Gastrocnemius medialis (tissue), 4 donors: ENCODE measurements around the gene RNF19B. TPM values are rescaled to one million over a fixed set of nuclear protein-coding genes. Genes with fewer than 3 reads are reported as not detected.

Source experiments
- ATAC-seq, 2 donors: fragments of 150-250 bp; one replicate each; pipeline ENCODE4 v1.9.1; 2016
- DNase-seq, 2 donors: peaks; one replicate each; pipeline ENCODE4 v3.0.0-alpha.2; 2019
- H3K27ac ChIP-seq, 4 donors: fragments of 200-600 bp; sonication (generic); 1 replicate in 1 of 4; 2 replicates in 3 of 4; pipeline ENCODE4 v1.5.1; 2016 to 2018; ENCODE audit warnings: mild to moderate bottlenecking in 2 of 4, moderate library complexity in 1 of 4
- H3K27me3 ChIP-seq, 3 donors: fragments of 200-600 bp; sonication (generic) in 2 of 3; 1 replicate in 1 of 3; 2 replicates in 2 of 3; pipeline versions ENCODE4 v1.5.1 to v1.6.0; 2016 to 2019; ENCODE audit warnings: mild to moderate bottlenecking in 1 of 3, moderate library complexity in 1 of 3
- H3K36me3 ChIP-seq, 2 donors: fragments of 200-600 bp; sonication (generic) in 1 of 2; one replicate each; pipeline ENCODE4 v1.5.1; 2017 to 2018
- H3K4me1 ChIP-seq, 2 donors: fragments of 200-600 bp; sonication (generic) in 1 of 2; one replicate each; pipeline ENCODE4 v1.5.1; 2016 to 2017; ENCODE audit warnings: mild to moderate bottlenecking in 2 of 2
- H3K4me3 ChIP-seq, 4 donors: fragments of 200-600 bp; sonication (generic) in 3 of 4; 1 replicate in 1 of 4; 2 replicates in 3 of 4; pipeline ENCODE4 v1.5.1; 2016 to 2019; ENCODE audit warnings: mild to moderate bottlenecking in 2 of 4
- H3K9me3 ChIP-seq, 3 donors: fragments of 200-600 bp; sonication (generic) in 2 of 3; 1 replicate in 1 of 3; 2 replicates in 2 of 3; pipeline ENCODE4 v1.5.1; 2016 to 2019
- POLR2A ChIP-seq, 2 donors: fragments of 450-650 bp; IDR thresholded peaks; one replicate each; pipeline ENCODE4 v1.6.1; 2017; ENCODE audit warnings: antibody characterized with exemption in 2 of 2, mild to moderate bottlenecking in 2 of 2, moderate library complexity in 2 of 2
- in situ Hi-C, 4 donors: fragments of 200-750 bp; cut with MboI; loops; one replicate each; pipeline versions ENCODE4 v1.15.0 to v1.8.0; 2017; ENCODE audit warnings: low sequenced_read_pairs in 4 of 4
- intact Hi-C: fragments of 100-400 bp; cut with DNase I; formaldehyde crosslinking; loops from one replicate; pipeline ENCODE4 v1.15.1; 2023; ENCODE audit warnings: low total_unique reads
- total RNA-seq, 4 donors: library from RNA; depleted of rRNA; stranded (reverse); fragments of >200 nt; gene quantifications; one replicate each; pipeline versions ENCODE4 v1.1.0 to v1.2.3, GENCODE V29; 2016
- TF ChIP-seq, protein P1 (sequence below), 5 experiments: fragments of 450-650 bp in 3 of 5; fragments of 200-600 bp in 2 of 5; sonication (generic) in 2 of 5; IDR thresholded peaks in 4 of 5; conservative IDR thresholded peaks in 1 of 5; 1 replicate in 4 of 5; 2 replicates in 1 of 5; pipeline ENCODE4 v1.5.1; 2016 to 2019; ENCODE audit warnings: antibody characterized with exemption in 5 of 5, mild to moderate bottlenecking in 3 of 5, moderate library complexity in 3 of 5

Gene RNF19B
- total RNA-seq, 4 donors from 2014 or later: 22.7 to 34.4 (median 28.6) TPM

GRCh38 chr1:32966900-32967299, 2.3 kb upstream of the RNF19B start:
- no peak overlapping the region for H3K4me3 ChIP-seq
- in situ Hi-C loops (no loop called here), intact Hi-C loops (no loop called here)
- TF ChIP-seq, protein P1, sequence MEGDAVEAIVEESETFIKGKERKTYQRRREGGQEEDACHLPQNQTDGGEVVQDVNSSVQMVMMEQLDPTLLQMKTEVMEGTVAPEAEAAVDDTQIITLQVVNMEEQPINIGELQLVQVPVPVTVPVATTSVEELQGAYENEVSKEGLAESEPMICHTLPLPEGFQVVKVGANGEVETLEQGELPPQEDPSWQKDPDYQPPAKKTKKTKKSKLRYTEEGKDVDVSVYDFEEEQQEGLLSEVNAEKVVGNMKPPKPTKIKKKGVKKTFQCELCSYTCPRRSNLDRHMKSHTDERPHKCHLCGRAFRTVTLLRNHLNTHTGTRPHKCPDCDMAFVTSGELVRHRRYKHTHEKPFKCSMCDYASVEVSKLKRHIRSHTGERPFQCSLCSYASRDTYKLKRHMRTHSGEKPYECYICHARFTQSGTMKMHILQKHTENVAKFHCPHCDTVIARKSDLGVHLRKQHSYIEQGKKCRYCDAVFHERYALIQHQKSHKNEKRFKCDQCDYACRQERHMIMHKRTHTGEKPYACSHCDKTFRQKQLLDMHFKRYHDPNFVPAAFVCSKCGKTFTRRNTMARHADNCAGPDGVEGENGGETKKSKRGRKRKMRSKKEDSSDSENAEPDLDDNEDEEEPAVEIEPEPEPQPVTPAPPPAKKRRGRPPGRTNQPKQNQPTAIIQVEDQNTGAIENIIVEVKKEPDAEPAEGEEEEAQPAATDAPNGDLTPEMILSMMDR (IDR thresholded peaks at IDR 0.05 in 4 of 5, conservative IDR thresholded peaks at IDR 0.05 in 1 of 5): no peak
- TF ChIP-seq POLR2A (IDR thresholded peaks at IDR 0.05): no peak
- no peaks in the 10 kb centered on the region for H3K36me3 ChIP-seq
- H3K9me3 ChIP-seq: peaks cover 0 to 2% (median 0%) of the 10 kb centered on the region in 3 donors
- ATAC-seq: no peak
- no peak for DNase-seq
- H3K27me3 ChIP-seq: peaks cover 11 to 22% (median 11%) of the 10 kb centered on the region in 3 donors
- no peak overlapping the region for H3K27ac ChIP-seq
- peaks cover 15 to 20% of the 10 kb centered on the region in 2 donors for H3K4me1 ChIP-seq

- Histone ChIP-seq H3K27me3 (peaks cover 0 to 6% (median 0%) of the 10 kb centered on the region in 3 donors), H3K27ac (peak overlapping the region; percentile 70 to 92 (median 90)), H3K4me3 (peak overlapping the region; percentile 63 to 67 (median 66)), H3K9me3 (peaks cover 0 to 2% (median 0%) of the 10 kb centered on the region in 3 donors), H3K4me1 (peaks cover 22 to 29% of the 10 kb centered on the region in 2 donors), H3K36me3 (no peaks in the 10 kb centered on the region)
- ATAC-seq (no peak), DNase-seq (no peak)
- TF ChIP-seq, protein P1 (IDR thresholded peaks at IDR 0.05 in 4 of 5, conservative IDR thresholded peaks at IDR 0.05 in 1 of 5): no peak
- TF ChIP-seq POLR2A (IDR thresholded peaks at IDR 0.05): no peak
- in situ Hi-C loops (no loop called here), intact Hi-C loops (no loop called here)
Observed at GRCh38 chr1:32965251-32965747, 690 bp upstream of the RNF19B start.

DNA sequence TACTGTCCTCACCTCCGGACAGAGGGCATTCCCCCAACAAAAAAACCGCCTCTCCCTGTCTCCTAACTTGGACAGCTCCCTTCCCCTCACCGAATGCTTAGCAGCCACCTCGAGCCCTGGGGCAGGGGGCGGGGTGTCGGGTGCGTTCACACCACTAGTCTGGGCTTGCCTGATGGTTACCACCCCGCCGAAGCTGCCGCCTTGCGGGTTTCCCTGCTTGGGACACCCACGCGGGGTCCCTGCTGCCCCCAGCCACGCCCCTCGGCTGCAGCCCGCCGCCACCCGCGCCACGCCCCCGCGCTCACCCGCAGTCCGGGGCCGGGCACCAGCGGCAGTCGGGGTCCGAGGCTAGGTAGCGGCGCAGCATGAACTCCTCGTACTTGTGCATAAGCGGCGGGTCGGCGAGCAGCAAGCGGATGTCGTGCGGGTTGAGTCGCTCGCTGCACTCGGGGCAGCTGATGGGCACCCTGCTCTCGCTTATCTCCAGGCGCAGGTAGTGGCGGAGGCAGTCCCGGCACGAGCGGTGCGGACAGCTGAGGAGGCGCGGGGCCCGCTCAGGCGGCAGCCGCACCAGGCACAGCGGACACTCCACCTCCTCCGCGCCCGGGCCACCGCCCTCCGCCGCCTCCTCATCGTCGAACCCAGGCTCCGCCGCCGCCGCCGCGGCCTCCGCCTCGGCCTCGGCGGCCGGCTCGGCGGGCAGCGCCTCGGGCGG, 706 bp downstream of the RNF19B start:
- Histone ChIP-seq H3K4me1 (peaks cover 22 to 29% of the 10 kb centered on the region in 2 donors), H3K9me3 (peaks cover 0 to 2% (median 0%) of the 10 kb centered on the region in 3 donors), H3K27me3 (peaks cover 0 to 6% (median 0%) of the 10 kb centered on the region in 3 donors), H3K27ac (peak overlapping the region; percentile 70 to 92 (median 82)), H3K4me3 (peak overlapping the region; percentile 66 to 85 (median 72)), H3K36me3 (no peaks in the 10 kb centered on the region)
- ATAC-seq (peak; percentile 19 to 30), DNase-seq (peak; percentile 27 to 47)
- no peak for TF ChIP-seq POLR2A (IDR thresholded peaks at IDR 0.05)
- TF ChIP-seq, protein P1 (IDR thresholded peaks at IDR 0.05 in 4 of 5, conservative IDR thresholded peaks at IDR 0.05 in 1 of 5): no peak
- in situ Hi-C loops: no loop called here
- intact Hi-C loops: loop anchor here (1.0 to 5.0 kb wide), 3 partner anchors 43 to 91 kb away; partner anchors contain the start of gene AK2

GRCh38 chr1:32962248-32962896, 2.2 kb downstream of the RNF19B start:
- in situ Hi-C loops (no loop called here), intact Hi-C loops (loop anchor here (5.0 kb wide), 2 partner anchors 45 to 75 kb away; partner anchors contain the start of gene AK2)
- Histone ChIP-seq H3K27ac (peak overlapping the region in 1 of 4 donors; percentile 36), H3K9me3 (peaks cover 0 to 2% (median 0%) of the 10 kb centered on the region in 3 donors), H3K27me3 (peaks cover 0 to 3% (median 0%) of the 10 kb centered on the region in 3 donors), H3K4me1 (peaks cover 22 to 29% of the 10 kb centered on the region in 2 donors), H3K36me3 (no peaks in the 10 kb centered on the region), H3K4me3 (peak overlapping the region; percentile 66 to 85 (median 72))
- ATAC-seq (no peak), DNase-seq (no peak)
- no peak for TF ChIP-seq POLR2A (IDR thresholded peaks at IDR 0.05)
- TF ChIP-seq, protein P1 (IDR thresholded peaks at IDR 0.05 in 4 of 5, conservative IDR thresholded peaks at IDR 0.05 in 1 of 5): no peak
